Testis (tissue), 3 donors: Measurements from ENCODE around the gene TENT5C. TPM values are rescaled to one million over a fixed set of nuclear protein-coding genes. Genes with fewer than 3 reads are reported as not detected.

Experiments
- DNase-seq: peaks from one replicate; pipeline ENCODE4 v3.0.0-alpha.2; 2019
- H3K27ac ChIP-seq, 2 donors: fragments of 200-600 bp; sonication (generic); one replicate each; pipeline ENCODE4 v1.5.1; 2019
- H3K27me3 ChIP-seq: fragments of 200-600 bp; sonication (generic); one replicate; pipeline ENCODE4 v1.5.1; 2019
- H3K36me3 ChIP-seq: fragments of 200-600 bp; sonication (generic); one replicate; pipeline ENCODE4 v1.5.1; 2017; ENCODE audit warnings: low read depth; ENCODE audit errors: missing control alignments
- H3K4me1 ChIP-seq: fragments of 200-600 bp; sonication (generic); one replicate; pipeline ENCODE4 v1.5.1; 2019
- H3K4me3 ChIP-seq, 2 donors: fragments of 200-600 bp; sonication (generic); one replicate each; pipeline ENCODE4 v1.5.1; 2017 to 2019
- H3K9me3 ChIP-seq: fragments of 200-600 bp; sonication (generic); one replicate; pipeline ENCODE4 v1.5.1; 2017
- CTCF ChIP-seq, 3 experiments: fragments of 450-650 bp in 2 of 3; fragments of 200-600 bp in 1 of 3; sonication (generic) in 1 of 3; IDR thresholded peaks; one replicate each; pipeline ENCODE4 v1.5.1; 2016 to 2019; ENCODE audit warnings: antibody characterized with exemption in 3 of 3, mild to moderate bottlenecking in 2 of 3, moderate library complexity in 1 of 3
- POLR2A ChIP-seq: fragments of 450-650 bp; IDR thresholded peaks from one replicate; pipeline ENCODE4 v1.6.1; 2017; ENCODE audit warnings: antibody characterized with exemption, mild to moderate bottlenecking, moderate library complexity
- WGBS, 2 donors: methylation state at CpG; one replicate each; pipeline ENCODE4 v1.1.5; 2018; 5-methylcytosine and 5-hydroxymethylcytosine counted together
- intact Hi-C: fragments of 100-400 bp; cut with DNase I; formaldehyde crosslinking; loops from one replicate; pipeline ENCODE4 v1.15.1; 2023; ENCODE audit warnings: low total_unique reads
- polyA plus RNA-seq: library from polyadenylated mRNA; stranded (reverse); fragments of 350-450 nt; fragmentation: Illumina TruSeq; extraction: RNeasy Lipid Tissue Mini Kit (QIAGEN cat#74804); gene quantifications from one replicate; pipeline ENCODE4 v1.2.3, GENCODE V29; 2014; ENCODE audit warnings: low read depth, low replicate concordance; ENCODE audit not compliant: insufficient read depth
- total RNA-seq, 2 donors: library from RNA; depleted of rRNA; stranded (reverse); fragments of >200 nt; gene quantifications; one replicate each; pipeline ENCODE4 v1.2.3, GENCODE V29; 2016

Gene TENT5C
- total and polyA plus RNA-seq, 3 donors from 2014 or later: 38.4 to 72.4 (median 67.3) TPM

DNA sequence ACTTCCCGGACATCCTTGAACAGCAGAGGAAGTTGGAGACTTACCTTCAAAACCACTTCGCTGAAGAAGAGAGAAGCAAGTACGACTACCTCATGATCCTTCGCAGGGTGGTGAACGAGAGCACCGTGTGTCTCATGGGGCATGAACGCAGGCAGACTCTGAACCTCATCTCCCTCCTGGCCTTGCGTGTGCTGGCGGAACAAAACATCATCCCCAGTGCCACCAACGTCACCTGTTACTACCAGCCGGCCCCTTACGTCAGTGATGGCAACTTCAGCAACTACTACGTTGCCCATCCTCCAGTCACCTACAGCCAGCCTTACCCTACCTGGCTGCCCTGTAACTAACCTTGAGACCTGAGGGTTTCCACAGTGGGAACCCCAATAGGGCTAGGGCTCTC, 17.9 kb downstream of the TENT5C start:
- no peak for TF ChIP-seq POLR2A
- TF ChIP-seq CTCF (IDR thresholded peaks at IDR 0.05): no peak
- Histone ChIP-seq H3K4me3 (no peak overlapping the region), H3K27me3 (no peaks in the 10 kb centered on the region), H3K36me3 (no peaks in the 10 kb centered on the region), H3K4me1 (no peaks in the 10 kb centered on the region), H3K27ac (no peak overlapping the region), H3K9me3 (no peaks in the 10 kb centered on the region)
- intact Hi-C loops: no loop called here
- no peak for DNase-seq
- WGBS, 2 donors: 95 to 97% methylated on average over 12 to 13 of the region's 13 CpGs

- Histone ChIP-seq H3K36me3 (no peaks in the 10 kb centered on the region), H3K27me3 (no peaks in the 10 kb centered on the region), H3K4me1 (no peaks in the 10 kb centered on the region), H3K27ac (no peak overlapping the region), H3K9me3 (no peaks in the 10 kb centered on the region), H3K4me3 (no peak overlapping the region)
- TF ChIP-seq CTCF (IDR thresholded peaks at IDR 0.05): no peak
- no peak for TF ChIP-seq POLR2A
- 85 to 90% methylated on average over 6 of the region's 6 CpGs for WGBS, 2 donors
- intact Hi-C loops: no loop called here
- DNase-seq: no peak
These were observed 21.8 kb downstream of the TENT5C start for GRCh38 chr1:117627546-117628130.

GRCh38 chr1:117628343-117628742, 22.5 kb downstream of the TENT5C start:
- Histone ChIP-seq H3K27me3 (no peaks in the 10 kb centered on the region), H3K9me3 (no peaks in the 10 kb centered on the region), H3K4me1 (no peaks in the 10 kb centered on the region), H3K27ac (no peak overlapping the region), H3K36me3 (no peaks in the 10 kb centered on the region), H3K4me3 (no peak overlapping the region)
- no peak for TF ChIP-seq POLR2A
- TF ChIP-seq CTCF (IDR thresholded peaks at IDR 0.05): no peak
- intact Hi-C loops: no loop called here
- 96 to 97% methylated on average over 3 of the region's 3 CpGs for WGBS, 2 donors
- no peak for DNase-seq

DNA sequence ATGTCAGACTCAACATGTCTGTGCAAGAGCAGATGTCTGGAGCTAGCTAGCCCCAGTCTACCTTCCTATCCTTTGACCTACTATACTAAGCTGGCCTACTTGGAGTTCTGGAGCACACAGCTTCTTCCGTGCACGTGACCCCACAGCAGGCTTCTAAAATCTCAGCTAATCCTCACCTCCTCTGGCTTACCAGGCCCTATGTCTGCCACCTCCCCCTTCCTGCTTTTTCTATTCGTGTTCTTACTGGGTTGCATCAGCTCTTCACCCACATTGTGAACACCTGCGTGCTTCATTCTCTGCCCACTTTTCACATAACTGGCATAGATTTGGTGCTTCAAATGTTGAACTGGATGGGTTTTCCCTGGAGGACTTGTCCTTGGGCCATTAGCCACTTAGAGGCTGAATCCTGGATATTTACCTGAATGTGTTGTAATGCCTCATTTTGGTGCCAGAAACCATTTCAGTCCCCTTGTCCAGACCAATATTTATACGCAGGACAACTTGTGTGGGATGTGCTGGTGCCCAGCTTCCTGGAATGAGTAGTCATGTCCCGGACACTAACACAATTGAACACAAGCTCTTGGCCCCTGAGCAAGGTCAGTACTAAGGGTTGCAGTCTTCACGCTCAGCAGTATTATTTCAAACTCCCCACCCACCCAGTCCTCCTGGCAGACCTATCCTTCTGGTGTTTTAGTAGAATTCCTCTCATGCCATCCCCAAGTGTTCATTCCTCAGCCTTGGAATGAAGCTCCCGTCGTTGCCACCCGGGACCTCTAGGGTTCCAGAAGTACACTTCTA, 24.0 kb downstream of the TENT5C start:
- Histone ChIP-seq H3K27me3 (no peaks in the 10 kb centered on the region), H3K4me3 (no peak overlapping the region), H3K27ac (no peak overlapping the region), H3K9me3 (no peaks in the 10 kb centered on the region), H3K4me1 (no peaks in the 10 kb centered on the region), H3K36me3 (no peaks in the 10 kb centered on the region)
- no peak for DNase-seq
- TF ChIP-seq POLR2A (no peak), CTCF (IDR thresholded peaks at IDR 0.05) (no peak)
- intact Hi-C loops: no loop called here
- WGBS, 2 donors: 85 to 89% methylated on average over 10 of the region's 10 CpGs
